Hepatocyte (in vitro differentiated cells): Measurements from ENCODE around the gene DGKZ.

Experiments used
- CTCF ChIP-seq: fragments of 200-600 bp; sonication (generic); IDR thresholded peaks from 2 replicates; pipeline ENCODE4 v1.5.1; 2016; ENCODE audit warnings: antibody characterized with exemption, mild to moderate bottlenecking; ENCODE audit not compliant: poor library complexity
- EZH2 ChIP-seq: fragments of 200-600 bp; sonication (generic); IDR thresholded peaks from 2 replicates; pipeline ENCODE4 v1.6.1; 2016; ENCODE audit warnings: antibody characterized with exemption, mild to moderate bottlenecking, borderline replicate concordance
- EZH2phosphoT487 ChIP-seq: fragments of 200-600 bp; sonication (generic); IDR thresholded peaks from one replicate; pipeline ENCODE4 v1.6.1; 2018; ENCODE audit warnings: antibody characterized with exemption, mild to moderate bottlenecking, low read depth, moderate library complexity; ENCODE audit not compliant: unreplicated experiment, severe bottlenecking

- no peak for TF ChIP-seq EZH2
- TF ChIP-seq CTCF = no peak
- no peak for TF ChIP-seq EZH2phosphoT487
Observed at GRCh38 chr11:46367916-46368267, 20.6 kb downstream of the DGKZ start.
